ENCODE results near the gene DCC.

Gene DCC

GRCh38 chr18:52620926-52621439 is 281.0 kb downstream of the DCC start:
- TF ChIP-seq CTCF (conservative IDR thresholded peaks at IDR 0.05), result no peak

DNA sequence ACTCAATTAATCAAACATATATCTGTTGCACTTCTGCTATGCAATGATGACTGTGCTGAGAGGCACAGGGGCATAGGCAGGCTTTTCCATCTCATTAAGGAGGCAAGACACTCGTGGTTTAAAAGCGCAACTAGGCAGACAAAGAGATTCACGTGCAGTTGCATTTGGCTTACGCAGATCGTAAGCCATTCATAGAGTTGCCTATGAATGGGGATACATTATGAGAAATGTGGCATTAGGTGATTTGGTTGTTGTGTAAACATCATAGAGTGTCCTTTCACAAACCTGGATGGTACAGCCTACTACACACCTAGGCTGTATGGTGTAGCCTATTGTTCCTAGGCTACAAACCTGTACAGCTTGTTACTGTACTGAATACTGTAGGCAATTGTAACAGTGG is 284.7 kb downstream of the DCC start:
- H3K27ac ChIP-seq, result no peak overlapping the region
- TF ChIP-seq CTCF (conservative IDR thresholded peaks at IDR 0.05), result no peak

More at GRCh38 chr18:52620926-52621439, 281.0 kb downstream of the DCC start:
- no peak overlapping the region for H3K27ac ChIP-seq

DNA sequence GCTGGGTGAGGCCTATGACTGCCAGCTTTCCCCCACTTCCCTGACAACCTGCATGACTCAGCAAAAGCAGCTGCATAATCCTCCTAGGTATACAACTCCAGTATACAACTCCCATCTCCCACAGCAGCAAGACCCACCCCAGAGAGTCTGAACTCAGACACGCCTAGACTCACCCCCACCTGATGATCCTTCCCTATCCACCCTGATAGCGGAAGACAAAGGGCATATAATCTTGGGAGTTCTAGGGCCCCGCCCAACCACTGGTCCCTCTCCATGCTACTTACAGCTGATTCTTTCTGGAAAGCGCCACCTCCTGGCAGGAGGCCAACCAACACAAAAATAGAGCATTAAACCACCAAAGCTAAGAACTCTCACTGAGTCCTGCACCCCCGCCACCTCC is 296.5 kb downstream of the DCC start:
- no peak overlapping the region for H3K27ac ChIP-seq
- TF ChIP-seq CTCF (conservative IDR thresholded peaks at IDR 0.05), result no peak

- no peak overlapping the region for H3K27ac ChIP-seq
- no peak for TF ChIP-seq CTCF (conservative IDR thresholded peaks at IDR 0.05)
Observed at GRCh38 chr18:52648201-52648600, 308.2 kb downstream of the DCC start.

- TF ChIP-seq CTCF (conservative IDR thresholded peaks at IDR 0.05), result no peak
Observed at GRCh38 chr18:52652391-52652790, 312.4 kb downstream of the DCC start.

GRCh38 chr18:52657043-52657805 is 317.2 kb downstream of the DCC start:
- H3K27ac ChIP-seq, result no peak overlapping the region
- no peak for TF ChIP-seq CTCF (conservative IDR thresholded peaks at IDR 0.05)

More at GRCh38 chr18:52652391-52652790, 312.4 kb downstream of the DCC start:
- no peak overlapping the region for H3K27ac ChIP-seq

- H3K27ac ChIP-seq, result no peak overlapping the region
Observed at GRCh38 chr18:52667463-52668065, 327.6 kb downstream of the DCC start.

More at GRCh38 chr18:52667463-52668065, 327.6 kb downstream of the DCC start:
- TF ChIP-seq CTCF (conservative IDR thresholded peaks at IDR 0.05), result no peak
